ENCODE results near the gene SLC26A9.
"Not testable (repeated sequence)": the region's sequence is repeated elsewhere in the genome, so short reads cannot be mapped to it uniquely, and the experiment has no call there.

Gene SLC26A9

DNA sequence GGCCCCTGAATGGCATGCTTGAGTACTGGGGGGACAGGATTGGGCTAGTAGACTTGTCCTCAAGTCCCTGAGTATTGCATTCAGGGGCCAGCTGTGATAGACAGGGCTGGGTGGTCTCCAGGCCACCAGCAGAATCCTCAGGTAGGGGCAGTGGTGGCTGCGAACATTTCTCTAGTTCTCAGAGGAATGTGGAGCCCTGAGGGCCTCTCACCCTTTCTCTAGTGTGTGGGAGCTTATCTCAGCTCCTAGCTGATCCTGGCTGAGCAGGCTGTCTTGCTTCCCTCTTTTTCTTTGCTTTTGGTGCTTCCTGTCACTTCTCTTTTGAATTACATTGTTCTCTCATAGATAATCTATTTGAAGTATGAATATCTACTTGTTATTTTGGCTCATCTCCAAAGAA is 63.3 kb downstream of the SLC26A9 start:
- WGBS: 82% methylated on average over 1 of the region's 1 CpG
- H3K23ac ChIP-seq (ENCODE audit: low read length in 2 of 2): no peak overlapping the region
- H2BK15ac ChIP-seq (ENCODE audit: low read depth, poor library complexity, severe bottlenecking): no peak overlapping the region
- no peaks in the 10 kb centered on the region for H3K79me1 ChIP-seq (replicated peaks; ENCODE audit: low read length, poor library complexity, severe bottlenecking)
- no peak overlapping the region for H2AK5ac ChIP-seq (ENCODE audit: low read length, severe bottlenecking)
- H3K27ac ChIP-seq (ENCODE audit: low read length, poor library complexity, severe bottlenecking): no peak overlapping the region
- no peak for DNase-seq
- no peak overlapping the region for H4K91ac ChIP-seq (ENCODE audit: low read length)
- no peak overlapping the region for H4K8ac ChIP-seq (ENCODE audit: low read length)
- no peak overlapping the region for H3K4ac ChIP-seq (ENCODE audit: low read depth in 1 of 2, low read length in 2 of 2)
- no peak overlapping the region for H2BK5ac ChIP-seq (ENCODE audit: low read depth, low read length, poor library complexity, severe bottlenecking)
- H3K9me3 ChIP-seq (ENCODE audit: control insufficient read depth, low read length): peaks cover 29% of the 10 kb centered on the region
- H3K4me1 ChIP-seq (ENCODE audit: control insufficient read depth, insufficient read depth, low read depth, low read length): no peaks in the 10 kb centered on the region
- H3K9ac ChIP-seq (ENCODE audit: low read length): no peak overlapping the region
- H3K27me3 ChIP-seq (ENCODE audit: control insufficient read depth in 1 of 2, insufficient read depth in 1 of 2, low read length in 2 of 2): peaks cover 2 to 6% of the 10 kb centered on the region in 2 experiments
- H3K18ac ChIP-seq (ENCODE audit: low read depth in 1 of 2, low read length in 2 of 2): no peak overlapping the region
- no peak overlapping the region for H3K4me2 ChIP-seq (ENCODE audit: low read length, poor library complexity, severe bottlenecking)
- no peak overlapping the region for H3K4me3 ChIP-seq (ENCODE audit: insufficient read depth in 1 of 2, low read depth in 1 of 2, low read length in 2 of 2)
- no peak overlapping the region for H2BK12ac ChIP-seq (ENCODE audit: low read length in 2 of 2)
- H3K14ac ChIP-seq (ENCODE audit: low read length in 2 of 2): no peak overlapping the region
- no peak overlapping the region for H2AFZ ChIP-seq (ENCODE audit: low read depth, low read length)
- H3K36me3 ChIP-seq (ENCODE audit: control insufficient read depth in 1 of 2, insufficient read depth in 2 of 2, low read depth in 1 of 2, low read length in 2 of 2): no peaks in the 10 kb centered on the region
- no peak overlapping the region for H2BK120ac ChIP-seq (ENCODE audit: low read depth, low read length)

- Histone ChIP-seq H2BK5ac (ENCODE audit: low read depth, low read length, poor library complexity, severe bottlenecking) (no peak overlapping the region), H3K9me3 (ENCODE audit: control insufficient read depth, low read length) (peaks cover 29% of the 10 kb centered on the region), H3K27me3 (ENCODE audit: control insufficient read depth in 1 of 2, insufficient read depth in 1 of 2, low read length in 2 of 2) (peaks cover 2 to 8% of the 10 kb centered on the region in 2 experiments), H3K27ac (ENCODE audit: low read length, poor library complexity, severe bottlenecking) (no peak overlapping the region), H4K8ac (ENCODE audit: low read length) (no peak overlapping the region), H2AFZ (ENCODE audit: low read depth, low read length) (no peak overlapping the region), H3K23ac (ENCODE audit: low read length in 2 of 2) (no peak overlapping the region), H2AK5ac (ENCODE audit: low read length, severe bottlenecking) (no peak overlapping the region), H3K18ac (ENCODE audit: low read depth in 1 of 2, low read length in 2 of 2) (no peak overlapping the region), H3K36me3 (ENCODE audit: control insufficient read depth in 1 of 2, insufficient read depth in 2 of 2, low read depth in 1 of 2, low read length in 2 of 2) (no peaks in the 10 kb centered on the region), H3K4me2 (ENCODE audit: low read length, poor library complexity, severe bottlenecking) (no peak overlapping the region), H3K4me1 (ENCODE audit: control insufficient read depth, insufficient read depth, low read depth, low read length) (no peaks in the 10 kb centered on the region), H2BK120ac (ENCODE audit: low read depth, low read length) (no peak overlapping the region), H3K4ac (ENCODE audit: low read depth in 1 of 2, low read length in 2 of 2) (no peak overlapping the region), H2BK15ac (ENCODE audit: low read depth, poor library complexity, severe bottlenecking) (no peak overlapping the region), H3K14ac (ENCODE audit: low read length in 2 of 2) (no peak overlapping the region), H3K79me1 (replicated peaks; ENCODE audit: low read length, poor library complexity, severe bottlenecking) (no peaks in the 10 kb centered on the region), H3K9ac (ENCODE audit: low read length) (no peak overlapping the region), H4K91ac (ENCODE audit: low read length) (no peak overlapping the region), H3K4me3 (ENCODE audit: insufficient read depth in 1 of 2, low read depth in 1 of 2, low read length in 2 of 2) (no peak overlapping the region), H2BK12ac (ENCODE audit: low read length in 2 of 2) (no peak overlapping the region)
- DNase-seq: no peak
Measured at GRCh38 chr1:205878026-205878425, 65.2 kb downstream of the SLC26A9 start.

DNA sequence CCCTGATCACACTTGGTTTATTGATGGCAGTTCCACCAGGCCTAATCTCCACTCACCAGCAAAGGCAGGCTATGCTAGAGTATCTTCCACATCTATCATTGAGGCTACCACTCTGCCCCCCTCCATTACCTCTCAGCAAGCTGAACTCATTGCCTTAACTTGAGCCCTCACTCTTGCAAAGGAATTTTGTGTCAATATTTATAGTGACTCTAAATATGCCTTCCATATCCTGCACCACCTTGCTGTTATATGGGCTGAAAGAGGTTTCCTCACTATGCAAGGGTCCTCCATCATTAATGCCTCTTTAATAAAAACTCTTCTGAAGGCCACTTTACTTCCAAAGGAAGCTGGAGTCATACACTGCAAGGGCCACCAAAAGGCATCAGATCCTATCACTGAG is 70.1 kb downstream of the SLC26A9 start:
- H3K27me3 ChIP-seq (ENCODE audit: control insufficient read depth in 1 of 2, insufficient read depth in 1 of 2, low read length in 2 of 2): peaks cover 0 to 15% of the 10 kb centered on the region in 2 experiments
- H3K79me1 ChIP-seq (replicated peaks; ENCODE audit: low read length, poor library complexity, severe bottlenecking); H3K4me2 ChIP-seq (ENCODE audit: low read length, poor library complexity, severe bottlenecking); H3K4me1 ChIP-seq (ENCODE audit: control insufficient read depth, insufficient read depth, low read depth, low read length); H3K23ac ChIP-seq (ENCODE audit: low read length in 2 of 2); H4K91ac ChIP-seq (ENCODE audit: low read length); H2BK12ac ChIP-seq (ENCODE audit: low read length in 2 of 2); H3K4ac ChIP-seq (ENCODE audit: low read depth in 1 of 2, low read length in 2 of 2); H3K36me3 ChIP-seq (ENCODE audit: control insufficient read depth in 1 of 2, insufficient read depth in 2 of 2, low read depth in 1 of 2, low read length in 2 of 2); H2BK120ac ChIP-seq (ENCODE audit: low read depth, low read length); H2AK5ac ChIP-seq (ENCODE audit: low read length, severe bottlenecking); H2AFZ ChIP-seq (ENCODE audit: low read depth, low read length); H3K4me3 ChIP-seq (ENCODE audit: insufficient read depth in 1 of 2, low read depth in 1 of 2, low read length in 2 of 2); H3K9ac ChIP-seq (ENCODE audit: low read length); H3K27ac ChIP-seq (ENCODE audit: low read length, poor library complexity, severe bottlenecking); H2BK5ac ChIP-seq (ENCODE audit: low read depth, low read length, poor library complexity, severe bottlenecking); H2BK15ac ChIP-seq (ENCODE audit: low read depth, poor library complexity, severe bottlenecking); DNase-seq; H3K9me3 ChIP-seq (ENCODE audit: control insufficient read depth, low read length); H3K14ac ChIP-seq (ENCODE audit: low read length in 2 of 2); H3K18ac ChIP-seq (ENCODE audit: low read depth in 1 of 2, low read length in 2 of 2); H4K8ac ChIP-seq (ENCODE audit: low read length): not testable (repeated sequence)

GRCh38 chr1:205870236-205870635 is 73.0 kb downstream of the SLC26A9 start:
- Histone ChIP-seq H2BK15ac (ENCODE audit: low read depth, poor library complexity, severe bottlenecking) (no peak overlapping the region), H3K18ac (ENCODE audit: low read depth in 1 of 2, low read length in 2 of 2) (no peak overlapping the region), H2AK5ac (ENCODE audit: low read length, severe bottlenecking) (no peak overlapping the region), H2BK5ac (ENCODE audit: low read depth, low read length, poor library complexity, severe bottlenecking) (no peak overlapping the region), H2AFZ (ENCODE audit: low read depth, low read length) (no peak overlapping the region), H3K36me3 (ENCODE audit: control insufficient read depth in 1 of 2, insufficient read depth in 2 of 2, low read depth in 1 of 2, low read length in 2 of 2) (no peaks in the 10 kb centered on the region), H3K9me3 (ENCODE audit: control insufficient read depth, low read length) (no peaks in the 10 kb centered on the region), H2BK12ac (ENCODE audit: low read length in 2 of 2) (no peak overlapping the region), H3K27ac (ENCODE audit: low read length, poor library complexity, severe bottlenecking) (no peak overlapping the region), H3K9ac (ENCODE audit: low read length) (no peak overlapping the region), H2BK120ac (ENCODE audit: low read depth, low read length) (no peak overlapping the region), H3K4me1 (ENCODE audit: control insufficient read depth, insufficient read depth, low read depth, low read length) (no peaks in the 10 kb centered on the region), H3K23ac (ENCODE audit: low read length in 2 of 2) (no peak overlapping the region), H3K14ac (ENCODE audit: low read length in 2 of 2) (no peak overlapping the region), H3K4me2 (ENCODE audit: low read length, poor library complexity, severe bottlenecking) (no peak overlapping the region), H3K4ac (ENCODE audit: low read depth in 1 of 2, low read length in 2 of 2) (no peak overlapping the region), H3K27me3 (ENCODE audit: control insufficient read depth in 1 of 2, insufficient read depth in 1 of 2, low read length in 2 of 2) (peaks cover 0 to 15% of the 10 kb centered on the region in 2 experiments), H3K79me1 (replicated peaks; ENCODE audit: low read length, poor library complexity, severe bottlenecking) (no peaks in the 10 kb centered on the region), H4K91ac (ENCODE audit: low read length) (no peak overlapping the region), H3K4me3 (ENCODE audit: insufficient read depth in 1 of 2, low read depth in 1 of 2, low read length in 2 of 2) (no peak overlapping the region), H4K8ac (ENCODE audit: low read length) (no peak overlapping the region)
- WGBS: 78% methylated on average over 1 of the region's 2 CpGs
- DNase-seq: no peak
